ENCODE results near the gene TMEM123.

GRCh38 chr11:102377891-102378290, 74.7 kb downstream of the TMEM123 start:
- TF ChIP-seq CTCF (IDR thresholded peaks at IDR 0.05) = no peak
- TF ChIP-seq POLR2A (IDR thresholded peaks at IDR 0.05) = no peak
